T47D (cell line): ENCODE measurements around the gene PAK2.
"Not testable (repeated sequence)": the region's sequence is repeated elsewhere in the genome, so short reads cannot be mapped to it uniquely, and the experiment has no call there.

Source experiments
- DNase-seq, 2 experiments: peaks; one replicate each; pipeline versions ENCODE4 v3.0.0 to v3.0.0-alpha.2; 2011 to 2012; ENCODE audit warnings: low read depth in 1 of 2, low spot score in 1 of 2
- JUND ChIP-seq: IDR thresholded peaks from 2 replicates; pipeline ENCODE4 v1.6.1; 2012; ENCODE audit warnings: low read depth
- in situ Hi-C: cut with HindIII; loops from 2 replicates; pipeline ENCODE4 v1.10.0; 2016; ENCODE audit warnings: low sequenced_read_pairs, low pct_unique_long_range_greater_than_20kb

The PAK2 gene

GRCh38 chr3:196849180-196849741 is 109.6 kb downstream of the PAK2 start:
- no peak for DNase-seq
- in situ Hi-C loops, result no loop called here
- TF ChIP-seq JUND, result no peak

- DNase-seq, result peak in 1 of 2 experiments; percentile 34
- in situ Hi-C loops, result not testable (repeated sequence)
Observed at GRCh38 chr3:196863000-196863399, 123.3 kb downstream of the PAK2 start.

- peak in 1 of 2 experiments; percentile 30 for DNase-seq
- TF ChIP-seq JUND, result no peak
- in situ Hi-C loops, result no loop called here
Observed at GRCh38 chr3:196867155-196867506, 127.5 kb downstream of the PAK2 start.

GRCh38 chr3:196867507-196868296 is 128.0 kb downstream of the PAK2 start, which contains the start of gene SENP5:
Gene SENP5, plus strand, starts transcription at chr3:196867920. Its CDS starts 17,262 bp downstream, at chr3:196885182.
- peak; percentile 94 to 98 for DNase-seq
- in situ Hi-C loops, result no loop called here
- no peak for TF ChIP-seq JUND

GRCh38 chr3:196868297-196868661 is 128.6 kb downstream of the PAK2 start:
- no peak for TF ChIP-seq JUND
- DNase-seq, result peak in 1 of 2 experiments; percentile 48
- in situ Hi-C loops, result no loop called here

GRCh38 chr3:196872316-196872715 is 132.7 kb downstream of the PAK2 start:
- DNase-seq, result no peak
- in situ Hi-C loops, result no loop called here
- TF ChIP-seq JUND, result no peak

- DNase-seq, result peak in 1 of 2 experiments; percentile 71
- in situ Hi-C loops, result not testable (repeated sequence)
Observed at GRCh38 chr3:196874511-196875094, 134.9 kb downstream of the PAK2 start.

- DNase-seq, result no peak
- in situ Hi-C loops, result no loop called here
- no peak for TF ChIP-seq JUND
Observed at GRCh38 chr3:196875258-196875657, 135.6 kb downstream of the PAK2 start.
